Activated CD4-positive, CD25-positive, alpha-beta regulatory T cell treated with anti-CD3 and anti-CD28 coated beads, Interleukin-2, amount 50 U/mL, for 24 hours (primary cell): ENCODE results near the gene TACR1.

Source experiments
- ATAC-seq, 2 donors: fragments of 150-1000 bp; cut with Tn5 transposase; one replicate each; pipeline ENCODE4 v1.10.0; 2021; ENCODE audit warnings: mild to moderate bottlenecking in 1 of 2, moderate library complexity in 1 of 2

TACR1 gene

DNA sequence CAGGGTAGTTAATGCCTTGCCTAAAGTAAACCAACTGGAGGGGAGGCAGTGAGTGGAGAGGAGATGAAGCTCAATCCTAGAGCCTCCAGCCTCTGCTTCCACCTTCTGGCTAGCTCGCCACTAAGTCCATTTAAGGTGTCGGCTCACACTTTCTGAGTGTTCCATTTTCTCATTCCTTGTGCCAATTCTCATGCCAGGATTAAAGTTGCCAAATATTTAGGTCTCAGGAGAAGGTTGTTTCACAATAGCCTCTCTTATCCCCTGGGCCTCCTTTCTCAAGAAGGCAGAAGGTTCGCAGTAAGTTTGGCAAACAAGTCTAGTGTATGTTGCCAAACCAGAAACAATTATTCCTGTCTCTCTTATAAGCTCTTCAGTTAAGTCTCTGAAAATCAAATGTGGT, 57.2 kb downstream of the TACR1 start:
- no peak for ATAC-seq

DNA sequence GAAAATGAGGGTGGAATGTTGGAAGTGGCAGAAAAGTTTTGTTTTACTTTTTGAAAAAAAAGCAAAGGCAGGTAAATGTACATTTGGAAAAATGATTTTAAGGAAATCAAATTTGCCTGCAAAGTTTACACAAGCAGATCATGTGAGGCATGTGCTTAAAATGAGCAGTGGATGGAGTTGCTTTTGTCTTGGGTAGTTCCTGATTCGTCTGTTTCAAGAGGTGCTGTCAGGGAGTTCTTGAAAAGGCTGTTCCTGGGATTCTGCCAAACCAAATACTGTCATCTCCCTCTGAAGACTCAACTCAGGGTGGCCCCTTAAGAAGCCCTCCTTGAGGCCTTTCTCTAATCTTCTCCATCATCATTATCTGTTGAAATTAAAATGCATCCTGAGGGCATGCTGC, 59.0 kb downstream of the TACR1 start:
- no peak for ATAC-seq

DNA sequence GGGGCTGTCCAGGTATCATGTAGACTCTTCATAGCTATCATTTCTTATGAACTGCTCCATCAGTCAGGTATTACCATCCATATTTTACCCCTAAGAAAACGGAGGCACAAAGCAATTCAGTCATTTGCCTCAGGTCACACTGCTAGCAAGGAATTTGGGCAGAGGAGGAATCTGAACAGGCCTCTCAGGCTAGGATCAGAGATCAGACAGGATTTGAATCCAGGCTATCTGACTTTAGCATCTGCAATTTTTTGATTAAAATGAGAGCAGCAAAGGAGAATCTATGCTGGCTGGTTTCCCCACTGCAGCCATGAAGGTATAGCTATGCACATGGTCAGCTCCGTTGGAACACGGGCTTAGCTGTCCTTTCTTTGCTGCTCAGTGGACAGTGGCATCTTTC, 60.1 kb downstream of the TACR1 start:
- no peak for ATAC-seq

DNA sequence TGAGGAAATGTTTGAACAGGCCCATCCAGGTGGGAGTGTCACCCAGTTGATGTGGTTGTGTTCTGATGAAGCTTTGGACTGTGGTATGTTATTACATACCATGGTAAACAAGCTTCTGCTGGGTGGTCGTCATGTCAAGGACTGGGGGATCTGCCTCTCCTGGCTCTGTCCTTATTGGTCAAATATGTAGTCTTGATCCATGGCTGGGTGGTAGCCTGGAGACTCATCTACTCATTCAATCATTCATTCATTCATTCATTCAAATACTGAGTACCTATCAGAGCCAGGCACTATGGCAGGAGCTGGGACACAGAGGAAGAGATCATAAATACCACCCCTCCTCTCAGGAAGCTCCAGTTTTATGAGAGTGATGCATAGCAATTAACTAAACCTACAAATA, 60.8 kb downstream of the TACR1 start:
- no peak for ATAC-seq

DNA sequence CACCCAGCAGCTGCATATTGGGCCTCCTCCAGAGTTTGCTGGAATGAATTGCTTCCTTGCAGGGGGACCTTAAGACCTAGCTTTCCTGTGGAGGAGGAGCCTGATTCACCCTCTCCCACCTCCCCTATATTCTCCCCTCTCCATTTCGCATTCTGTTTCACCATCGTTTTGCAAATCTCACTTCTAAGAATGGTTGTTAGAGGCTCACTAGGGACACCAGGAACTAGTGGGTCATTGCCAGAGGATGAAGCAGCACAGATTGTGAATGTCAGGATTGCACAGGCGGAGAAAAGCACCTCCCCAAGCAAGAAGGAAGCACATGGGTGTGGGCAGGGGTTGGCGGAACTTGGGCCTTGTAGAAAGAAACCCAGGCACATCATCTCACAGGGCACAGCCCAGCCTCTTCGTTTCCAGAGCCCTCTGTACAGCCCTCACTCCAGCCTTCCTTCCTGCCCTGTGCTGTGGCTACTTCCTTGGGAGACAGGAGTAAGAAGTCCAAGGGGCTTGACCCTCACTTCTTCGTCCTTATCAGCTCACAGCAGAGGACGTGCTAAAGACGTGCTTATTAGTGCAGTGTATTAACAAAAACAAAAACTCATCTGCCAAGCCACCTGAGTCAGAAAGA, 63.4 kb downstream of the TACR1 start:
- ATAC-seq = no peak

DNA sequence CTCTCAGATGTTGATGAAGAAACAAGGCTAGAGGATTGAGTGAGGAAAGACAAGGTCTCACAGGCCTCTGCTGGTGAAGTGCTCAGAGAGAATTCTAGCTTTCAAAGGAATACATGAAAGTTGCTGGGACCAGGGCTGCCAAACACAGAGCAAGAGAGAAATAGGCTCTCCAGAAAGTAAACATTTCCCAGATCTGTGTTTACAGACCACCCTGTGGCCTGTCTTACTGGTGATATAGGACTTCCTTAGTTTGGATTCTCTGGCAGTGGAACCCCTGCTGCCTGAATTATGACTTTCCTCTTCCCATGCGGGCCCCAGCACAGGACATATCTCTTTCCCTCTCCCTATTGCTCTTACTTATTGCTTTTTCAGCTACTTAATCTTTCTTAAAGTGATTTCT, 64.5 kb downstream of the TACR1 start:
- no peak for ATAC-seq

DNA sequence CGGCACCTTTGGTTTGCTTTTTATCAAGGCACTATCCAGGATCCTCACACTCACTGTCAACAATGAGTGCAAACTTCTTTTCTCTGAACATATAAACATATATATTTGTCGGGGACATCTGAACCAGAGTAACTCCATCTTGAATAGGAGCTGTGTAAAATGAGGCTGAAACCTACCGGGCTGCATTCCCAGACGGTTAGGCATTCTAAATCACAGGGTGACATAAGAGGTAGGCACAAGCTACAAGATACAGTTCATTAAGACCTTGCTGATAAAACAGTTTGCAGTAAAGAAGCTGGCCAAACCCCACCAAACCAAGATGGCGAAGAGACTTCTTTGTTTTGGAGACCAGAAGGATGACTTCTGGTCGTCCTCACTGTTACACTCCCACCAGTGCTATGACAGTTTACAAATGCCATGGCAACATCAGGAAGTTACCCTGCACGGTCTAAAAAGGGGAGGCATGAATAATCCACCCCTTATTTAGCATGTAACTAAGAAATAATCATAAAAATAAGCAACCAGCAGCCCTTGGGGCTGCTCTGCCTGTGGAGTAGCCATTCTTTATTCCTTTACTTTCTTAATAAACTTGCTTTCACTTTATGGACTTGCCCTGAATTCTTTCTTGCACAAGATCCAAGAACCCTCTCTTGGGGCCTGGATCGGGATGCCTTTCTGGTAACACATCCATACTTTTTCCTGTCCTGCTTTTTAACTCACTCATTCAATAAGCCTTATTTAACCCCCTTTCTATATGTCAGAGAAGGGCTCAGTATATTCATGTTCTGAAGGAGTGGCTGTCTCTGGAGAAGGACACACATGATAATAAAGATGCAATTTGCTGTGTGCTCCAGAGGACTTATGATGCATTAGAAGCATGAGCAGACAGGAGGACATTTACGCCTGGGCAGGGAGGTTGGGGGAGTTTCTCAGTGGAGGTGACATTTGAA, 65.4 kb downstream of the TACR1 start:
- ATAC-seq = no peak

DNA sequence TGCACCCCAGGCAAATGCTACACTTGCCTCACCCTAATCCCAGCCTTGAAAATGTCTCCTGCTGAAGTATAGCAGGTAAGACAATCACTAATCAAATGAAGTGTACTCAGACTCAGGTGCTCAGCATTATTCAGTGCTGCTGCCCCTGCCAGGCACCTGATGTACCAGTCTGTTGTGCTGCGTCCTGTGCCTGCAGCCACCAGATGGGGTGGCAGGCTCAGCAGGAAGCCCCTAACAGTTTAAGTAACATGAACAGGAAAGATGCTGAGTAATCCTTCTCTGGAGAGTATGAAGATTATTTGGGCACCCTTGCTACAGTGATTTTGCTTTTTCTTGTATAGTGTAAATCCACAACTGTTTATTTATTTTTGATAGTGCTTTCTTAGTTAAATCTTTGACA, 69.1 kb downstream of the TACR1 start:
- no peak for ATAC-seq

DNA sequence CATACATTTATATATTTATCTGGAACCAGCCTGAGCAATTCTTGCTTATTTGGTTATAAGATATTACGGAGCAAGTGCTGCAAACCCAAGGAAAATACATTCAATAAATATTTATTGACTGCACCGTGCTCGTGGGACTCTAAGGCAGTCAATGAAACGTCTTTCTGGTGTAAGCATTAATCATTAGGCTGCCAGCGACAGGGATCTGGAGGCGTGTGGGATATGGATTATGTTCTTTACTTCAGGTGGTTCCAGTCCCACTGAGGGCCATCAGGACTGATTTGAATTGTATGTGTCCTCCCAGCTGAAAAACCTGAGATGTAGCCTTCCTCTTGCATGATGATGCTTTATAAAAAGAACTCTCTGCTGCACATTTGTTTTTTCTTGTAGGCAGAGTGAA, 75.4 kb downstream of the TACR1 start:
- ATAC-seq = no peak

DNA sequence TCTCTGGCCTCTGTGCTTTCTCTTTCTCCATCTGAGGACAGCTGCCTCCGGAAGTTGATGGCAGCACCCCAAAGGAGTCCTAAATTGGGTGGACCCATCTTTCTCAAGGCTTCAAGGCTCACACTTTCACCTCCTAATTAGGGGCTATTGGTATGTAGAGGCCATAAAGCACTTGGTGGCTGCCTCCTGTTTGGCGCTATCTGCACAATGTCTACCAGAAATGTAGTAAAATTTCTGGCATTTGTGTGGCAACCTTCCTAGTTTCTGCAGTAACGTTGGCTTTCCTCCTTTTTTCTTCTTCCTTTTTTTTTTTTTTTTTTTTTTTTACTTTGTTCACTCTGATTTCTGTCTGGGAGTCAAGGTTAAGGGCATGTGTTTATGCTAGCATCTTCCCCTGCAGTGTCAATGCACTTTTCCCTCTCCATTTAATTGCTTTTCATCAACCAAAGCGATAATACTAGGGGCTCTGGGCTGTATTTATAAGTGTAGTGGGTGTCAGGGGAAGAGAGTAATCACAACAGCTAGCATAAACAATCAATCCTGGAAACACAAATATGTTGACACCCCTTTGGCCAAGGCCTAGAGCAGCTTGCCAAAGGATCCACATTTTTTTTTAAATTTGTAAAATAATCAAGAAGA, 86.0 kb downstream of the TACR1 start:
- no peak for ATAC-seq

DNA sequence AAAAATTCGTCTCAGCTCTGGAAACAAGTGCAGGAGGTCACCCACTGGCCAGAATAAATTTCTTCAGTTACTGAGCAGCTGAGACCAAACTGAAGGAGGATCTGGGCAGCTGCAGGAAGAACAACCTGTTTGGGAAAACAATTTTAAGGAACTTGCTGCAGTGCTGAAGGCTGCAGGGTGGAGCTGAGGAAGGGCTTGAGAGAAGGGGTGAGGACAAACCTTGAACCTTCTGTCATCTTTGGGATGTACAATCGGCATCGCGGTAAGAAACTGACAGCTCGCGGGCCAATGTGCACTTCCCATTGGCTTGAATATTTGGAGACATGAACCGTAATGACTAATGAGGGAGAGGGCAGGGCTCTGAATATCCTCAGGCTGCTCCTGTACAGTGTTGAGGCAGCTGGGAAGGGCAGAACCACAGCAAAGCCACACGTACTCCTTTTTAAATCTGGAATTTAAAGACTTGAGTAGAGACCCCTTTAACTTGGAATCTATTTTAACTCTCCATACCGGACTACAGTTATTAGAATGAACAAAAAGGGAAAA, 90.3 kb downstream of the TACR1 start:
- ATAC-seq = no peak

DNA sequence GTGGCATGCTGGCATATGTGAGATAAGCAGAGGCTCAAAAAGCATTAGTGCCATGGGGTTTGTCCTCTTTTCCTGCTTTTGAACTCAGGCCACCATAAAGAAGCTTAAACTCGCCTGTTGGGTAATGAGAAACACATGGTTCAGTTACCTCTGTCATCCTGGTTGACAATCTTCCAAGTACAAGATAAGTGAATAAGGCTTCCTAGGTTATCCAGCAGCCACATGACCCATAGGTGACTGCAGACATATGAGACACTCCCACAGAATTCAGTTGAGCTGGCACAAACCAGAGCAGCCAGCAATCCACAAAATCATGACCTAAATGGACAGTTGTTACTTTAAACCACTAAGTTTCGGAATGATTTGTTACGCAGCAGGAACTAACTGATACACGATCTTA, 97.3 kb downstream of the TACR1 start:
- no peak for ATAC-seq

DNA sequence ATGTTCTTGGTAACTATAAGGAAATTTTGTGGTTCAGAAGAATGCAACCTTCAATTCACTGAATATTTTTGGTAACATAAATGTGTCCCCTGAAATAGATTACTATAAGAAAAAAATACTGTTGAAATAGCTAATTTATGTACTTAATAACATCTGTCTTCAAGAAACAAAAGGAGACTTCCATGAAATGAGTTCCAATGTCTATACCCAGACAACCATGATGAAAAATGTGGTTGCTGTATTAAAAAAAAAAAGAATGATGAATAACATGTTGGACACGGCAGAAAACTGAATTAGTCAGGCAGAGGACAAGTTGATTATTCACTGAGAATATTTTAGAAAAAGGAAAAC, 98.5 kb downstream of the TACR1 start:
- ATAC-seq = no peak

DNA sequence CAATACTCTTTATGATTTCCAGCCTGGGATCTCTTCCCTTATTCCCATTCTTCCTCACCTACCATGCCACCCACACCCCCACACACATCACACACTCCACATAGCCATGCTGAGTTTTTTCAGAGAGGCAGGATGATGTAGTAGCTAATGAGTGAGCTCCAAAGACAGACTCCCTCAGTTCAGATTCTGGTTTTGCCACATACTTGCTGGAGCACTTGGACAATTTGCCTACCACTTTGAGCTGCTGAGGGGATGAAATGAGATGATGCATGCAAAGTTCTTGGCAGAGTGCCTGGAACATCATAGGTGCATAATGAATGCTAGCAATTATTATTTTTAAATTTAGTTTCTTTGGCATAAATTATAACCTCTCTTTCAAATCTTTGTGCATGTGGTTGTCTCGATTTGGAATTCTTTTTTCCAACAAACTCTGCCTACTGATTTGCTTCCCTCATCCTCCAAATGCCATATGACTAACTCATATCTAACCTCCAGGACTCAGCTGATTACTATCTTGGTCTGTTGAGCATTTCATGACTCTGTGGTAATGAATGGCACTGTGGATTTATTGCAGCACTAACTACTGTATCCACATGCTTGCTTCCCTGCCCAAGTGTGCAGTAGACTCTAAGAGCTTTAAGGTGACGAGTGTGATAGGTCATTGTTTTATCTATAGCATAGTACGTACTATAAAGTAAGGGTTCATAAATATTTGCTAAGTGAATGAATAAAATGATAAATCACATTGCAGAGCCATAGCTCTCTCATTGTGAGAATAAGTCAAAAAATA, 99.1 kb downstream of the TACR1 start:
- no peak for ATAC-seq

DNA sequence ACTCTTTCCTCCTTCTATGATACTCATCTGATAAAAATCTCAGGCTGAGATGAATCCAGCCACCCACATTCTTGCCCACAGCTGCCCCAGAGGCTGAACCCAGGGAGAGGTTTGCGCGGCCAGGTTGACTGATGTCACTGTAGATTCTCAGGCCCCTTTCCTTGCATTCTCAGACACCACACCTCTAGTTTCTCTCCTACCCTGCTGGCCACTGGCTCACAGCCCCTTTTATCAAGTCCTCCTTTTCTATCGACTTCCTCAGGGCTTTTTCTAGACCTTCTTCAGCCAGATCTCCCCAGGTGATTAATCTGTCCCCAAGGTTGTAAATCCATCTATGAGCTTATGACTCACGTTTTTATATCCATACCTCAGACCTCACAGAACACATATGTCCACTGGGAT, 99.8 kb downstream of the TACR1 start:
- no peak for ATAC-seq

DNA sequence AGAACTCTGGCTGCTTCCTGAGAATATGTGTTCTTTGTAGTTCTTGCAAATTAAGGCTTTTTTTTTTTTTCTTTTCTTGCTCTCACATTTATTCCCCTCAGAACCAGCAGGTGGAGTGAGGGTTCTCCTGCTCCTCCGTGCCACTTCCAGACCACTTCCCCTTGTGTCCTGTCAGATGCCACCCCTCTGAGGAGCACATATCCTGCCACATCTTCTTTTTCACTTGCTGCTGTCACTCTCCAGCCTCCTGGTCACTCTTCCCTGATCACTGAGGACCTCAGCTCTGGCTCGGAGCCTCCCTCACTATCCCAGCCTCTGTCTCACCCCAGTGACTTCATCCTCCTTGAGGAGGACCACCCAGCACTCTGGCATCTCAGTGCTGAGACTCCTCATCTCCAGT, 100.5 kb downstream of the TACR1 start:
- no peak for ATAC-seq

DNA sequence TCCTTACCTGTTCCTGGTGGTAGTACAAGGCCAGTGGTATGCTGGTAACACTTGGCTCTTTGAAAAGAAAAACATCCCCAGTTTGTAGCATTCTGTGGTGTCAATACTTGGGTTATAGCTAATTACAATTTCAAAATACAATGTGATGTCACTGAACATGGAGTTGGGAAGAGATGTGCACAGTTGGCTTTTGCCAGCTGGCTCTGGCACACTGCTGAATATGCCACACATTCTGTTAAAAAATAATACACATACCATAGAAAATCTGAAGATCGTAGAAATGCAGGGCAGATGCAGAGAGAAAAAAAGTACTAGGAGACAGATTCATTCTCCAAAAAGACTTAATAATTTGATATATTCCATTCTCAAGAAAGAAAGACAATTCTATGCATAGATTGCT, 101.5 kb downstream of the TACR1 start:
- ATAC-seq = no peak

DNA sequence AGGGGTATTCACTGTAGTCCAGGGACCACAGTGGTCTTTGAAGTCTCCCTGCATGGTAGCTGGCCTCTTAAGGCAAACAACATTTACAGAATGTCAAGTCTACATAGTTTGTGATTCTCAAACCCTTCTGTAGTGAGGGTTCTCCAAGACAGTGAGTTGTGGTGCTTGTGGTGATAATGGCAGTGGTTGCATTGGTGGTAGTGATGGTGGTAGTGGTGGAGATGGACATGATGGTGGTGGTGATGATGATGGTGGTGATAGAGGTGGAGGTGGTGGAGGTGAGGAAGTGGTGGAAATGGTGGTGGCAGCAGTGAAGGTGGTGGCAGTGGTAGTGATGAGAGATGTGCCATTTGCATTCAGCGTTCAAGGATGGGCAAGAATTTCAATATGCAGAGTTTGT, 104.9 kb downstream of the TACR1 start:
- ATAC-seq = no peak

DNA sequence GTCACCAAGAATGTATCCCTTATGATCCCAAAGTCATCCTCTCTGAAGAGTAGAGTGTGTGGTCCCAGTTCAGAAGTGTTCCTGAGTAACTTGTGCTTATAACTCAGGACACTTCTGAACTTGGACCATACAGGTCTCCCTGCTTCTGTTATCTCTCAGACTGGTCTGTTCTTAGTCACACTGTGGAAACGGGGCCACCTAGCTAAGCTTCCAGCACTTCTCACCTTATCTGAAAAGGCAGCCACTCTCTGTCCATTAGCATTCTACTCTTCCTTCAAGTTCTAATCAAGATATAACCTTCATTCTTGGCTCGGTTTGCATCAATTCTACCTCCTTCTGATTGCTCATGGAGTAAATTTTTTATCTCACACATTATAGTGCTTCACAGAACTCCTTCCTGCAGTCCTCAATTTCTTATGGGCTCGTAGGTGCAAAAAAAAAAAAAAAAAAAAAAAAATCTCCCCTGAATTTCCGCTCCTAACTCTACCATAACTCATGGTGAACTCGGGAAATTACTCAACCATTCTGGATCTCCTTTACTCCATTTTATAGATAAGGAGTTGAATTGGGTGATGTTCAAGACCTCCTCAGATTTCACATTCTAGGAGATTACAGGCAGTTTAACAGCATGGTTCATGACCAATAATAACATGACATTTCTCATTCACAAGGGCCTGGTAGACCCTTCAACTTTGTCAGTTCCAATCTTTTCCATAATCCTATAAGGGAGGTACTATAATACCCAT, 108.4 kb downstream of the TACR1 start:
- no peak for ATAC-seq

DNA sequence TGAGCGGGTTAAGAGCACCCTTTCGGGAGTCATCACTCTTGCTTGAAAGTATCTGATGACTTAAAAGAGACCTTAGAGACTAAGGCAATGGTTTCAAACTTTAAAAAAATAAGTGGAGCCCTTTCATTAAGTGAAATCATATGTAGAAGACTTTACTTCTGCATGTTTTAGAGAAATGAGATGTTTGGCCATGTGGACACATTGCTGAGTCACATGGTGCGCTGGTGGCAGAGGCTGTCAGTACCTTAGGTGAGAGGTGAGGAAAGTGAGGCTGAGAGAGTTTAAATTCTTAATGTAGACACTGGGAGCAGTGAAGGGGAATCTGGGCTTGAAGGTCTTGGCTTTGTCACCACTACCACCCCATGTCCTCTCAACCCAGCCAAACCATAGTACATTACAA, 109.8 kb downstream of the TACR1 start:
- ATAC-seq = no peak

DNA sequence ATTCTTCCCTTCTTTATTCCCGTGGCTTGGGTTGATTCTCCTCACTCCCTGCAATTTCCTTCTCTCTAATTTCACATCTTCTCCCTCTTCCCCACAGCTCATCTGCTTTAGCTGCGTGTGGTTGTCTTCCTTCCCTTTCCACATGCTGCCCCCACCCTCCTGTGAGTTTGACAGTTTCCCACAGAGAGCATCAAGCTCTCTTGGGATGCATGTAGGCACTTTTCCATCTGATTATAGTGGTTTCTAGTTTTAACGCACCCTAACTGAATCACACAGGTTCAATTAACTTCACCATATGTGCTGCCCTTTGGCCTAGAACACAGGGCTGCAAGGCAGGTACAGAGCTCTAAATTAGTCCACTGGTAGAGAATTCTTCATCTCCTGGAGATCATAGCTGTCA, 110.5 kb downstream of the TACR1 start:
- ATAC-seq = no peak

DNA sequence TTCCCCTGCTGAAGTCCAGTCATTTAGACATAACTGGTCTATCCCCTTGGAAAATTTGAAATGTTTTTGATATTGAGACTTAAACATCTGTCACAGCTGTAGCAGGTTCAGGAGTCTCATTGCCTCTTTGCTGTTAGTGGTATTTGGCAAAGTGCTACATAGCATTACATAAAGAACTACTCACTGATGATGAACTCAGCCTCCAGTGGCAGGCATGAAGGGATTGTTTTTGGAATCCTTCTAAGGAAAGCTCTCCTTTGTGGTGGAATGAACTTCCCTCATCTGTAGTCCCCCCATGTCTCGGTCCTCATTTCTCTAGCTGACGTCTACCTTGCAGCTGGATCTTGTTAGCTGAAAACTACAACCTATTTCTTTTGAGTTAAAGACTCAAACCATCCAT, 111.6 kb downstream of the TACR1 start:
- ATAC-seq = no peak
